Inferior parietal cortex (tissue), 1 donor: Measurements from ENCODE around the gene SCT.

Source experiments
- DNase-seq: peaks from one replicate; pipeline ENCODE4 v3.0.0-alpha.2; 2016; ENCODE audit errors: extremely low spot score

SCT gene

DNA sequence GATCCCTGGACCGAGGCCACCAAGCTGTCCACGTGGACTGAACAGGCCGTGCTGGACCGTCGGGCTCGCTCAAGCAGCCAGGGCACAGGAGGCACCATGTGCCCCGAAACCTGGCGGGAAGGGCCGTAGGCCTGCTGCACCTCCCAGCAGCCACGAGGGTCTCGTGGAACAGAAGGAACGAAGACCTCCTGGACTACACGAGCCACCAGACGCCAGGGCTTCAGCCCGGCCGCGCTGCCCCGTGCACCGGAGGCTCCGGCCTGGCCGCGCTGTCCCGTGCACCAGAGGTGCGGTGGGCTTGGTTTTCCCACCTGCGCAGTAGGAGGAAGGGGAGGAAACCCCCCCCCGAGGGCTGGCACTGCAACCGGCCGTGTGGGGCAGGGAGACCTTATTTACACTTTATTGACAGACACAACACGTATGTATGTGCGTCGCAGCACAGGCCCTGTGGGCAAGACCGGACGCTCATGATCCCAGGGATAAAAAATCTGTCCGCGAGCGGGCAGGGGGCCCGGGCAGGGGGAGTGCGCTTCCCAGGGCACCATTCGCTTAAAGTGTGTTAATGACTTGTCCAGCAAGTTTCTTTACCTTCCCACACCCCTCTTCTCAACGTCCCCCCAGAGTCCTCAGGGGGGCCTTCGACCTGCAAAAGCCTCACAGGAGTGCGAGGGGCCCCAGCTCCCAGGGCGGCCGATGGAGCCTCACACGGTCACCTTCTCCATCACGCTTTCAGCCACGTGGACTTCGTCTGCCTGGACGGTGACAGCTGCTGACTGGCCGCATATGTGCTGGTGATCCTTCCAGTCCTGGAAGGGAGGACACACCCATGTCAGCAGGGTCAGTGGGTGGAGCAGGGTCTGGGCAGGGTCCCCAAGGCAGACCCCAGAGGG lies 17.1 kb upstream of the SCT start:
- no peak for DNase-seq

DNA sequence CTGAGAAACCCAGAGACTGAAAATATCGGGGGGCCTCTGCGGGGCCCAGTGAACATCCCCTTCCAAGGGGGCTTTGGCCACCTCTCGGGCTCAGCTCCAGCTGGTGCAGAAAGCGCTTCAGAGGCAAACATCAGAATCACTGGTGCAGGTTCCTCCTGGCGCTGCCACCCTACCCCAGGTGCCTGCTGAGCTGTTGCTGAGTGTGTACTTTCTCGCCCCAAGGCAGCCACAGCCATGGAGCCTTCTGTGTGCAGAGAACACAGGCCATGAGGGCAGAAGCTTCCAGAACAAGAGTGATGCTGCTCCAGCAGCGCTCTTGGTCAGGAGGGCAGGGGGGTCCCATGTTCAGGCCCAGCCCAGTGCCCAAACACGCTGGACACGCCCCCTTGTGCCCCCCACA lies 16.4 kb upstream of the SCT start:
- DNase-seq = no peak

- DNase-seq = no peak
Observed at GRCh38 chr11:641806-642370, 14.9 kb upstream of the SCT start.

GRCh38 chr11:640021-640706 lies 13.2 kb upstream of the SCT start:
- no peak for DNase-seq

- DNase-seq = no peak
Observed at GRCh38 chr11:639332-639955, 12.5 kb upstream of the SCT start.

DNA sequence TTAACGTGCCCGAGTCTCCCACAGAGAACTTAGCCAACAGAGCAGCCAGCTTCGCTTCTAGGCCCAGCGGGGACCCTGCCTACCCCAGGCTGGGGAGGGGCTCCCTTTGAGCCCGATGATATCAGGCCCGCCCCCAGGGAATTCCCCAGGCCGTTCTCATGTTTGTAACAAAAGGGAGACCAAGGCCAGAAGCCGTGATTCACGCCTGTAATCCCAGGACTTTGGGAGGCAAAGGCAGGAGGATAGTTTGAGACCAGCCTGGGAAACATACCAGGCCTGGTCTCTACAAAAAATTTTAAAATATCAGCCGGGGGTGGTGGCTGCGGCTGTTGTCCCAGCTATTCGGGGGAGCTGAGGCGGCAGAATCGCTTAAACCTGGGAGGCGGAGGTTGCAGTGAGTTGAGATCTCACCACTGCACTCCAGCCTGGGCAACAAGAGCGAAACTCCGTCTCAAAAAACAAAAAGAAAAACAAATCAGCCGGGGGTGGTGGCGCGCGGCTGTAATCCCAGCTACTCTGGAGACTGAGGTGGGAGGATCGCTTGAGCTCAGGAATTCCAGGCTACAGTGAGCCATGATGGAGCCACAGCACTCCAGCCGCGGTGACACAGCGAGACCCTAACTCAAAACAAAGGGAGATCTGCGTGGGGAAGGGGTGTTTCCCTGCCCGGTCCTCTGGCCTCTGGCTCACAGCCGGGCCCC lies 11.8 kb upstream of the SCT start:
- no peak for DNase-seq

GRCh38 chr11:637593-638521 lies 10.9 kb upstream of the SCT start:
- no peak for DNase-seq

DNA sequence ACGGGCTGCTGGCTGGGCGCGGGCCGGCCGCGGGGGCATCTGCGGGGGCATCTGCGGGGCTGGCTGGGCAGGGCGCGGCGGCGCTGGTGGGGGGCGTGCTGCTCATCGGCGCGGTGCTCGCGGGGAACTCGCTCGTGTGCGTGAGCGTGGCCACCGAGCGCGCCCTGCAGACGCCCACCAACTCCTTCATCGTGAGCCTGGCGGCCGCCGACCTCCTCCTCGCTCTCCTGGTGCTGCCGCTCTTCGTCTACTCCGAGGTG lies 10.3 kb upstream of the SCT start:
- DNase-seq = no peak

DNA sequence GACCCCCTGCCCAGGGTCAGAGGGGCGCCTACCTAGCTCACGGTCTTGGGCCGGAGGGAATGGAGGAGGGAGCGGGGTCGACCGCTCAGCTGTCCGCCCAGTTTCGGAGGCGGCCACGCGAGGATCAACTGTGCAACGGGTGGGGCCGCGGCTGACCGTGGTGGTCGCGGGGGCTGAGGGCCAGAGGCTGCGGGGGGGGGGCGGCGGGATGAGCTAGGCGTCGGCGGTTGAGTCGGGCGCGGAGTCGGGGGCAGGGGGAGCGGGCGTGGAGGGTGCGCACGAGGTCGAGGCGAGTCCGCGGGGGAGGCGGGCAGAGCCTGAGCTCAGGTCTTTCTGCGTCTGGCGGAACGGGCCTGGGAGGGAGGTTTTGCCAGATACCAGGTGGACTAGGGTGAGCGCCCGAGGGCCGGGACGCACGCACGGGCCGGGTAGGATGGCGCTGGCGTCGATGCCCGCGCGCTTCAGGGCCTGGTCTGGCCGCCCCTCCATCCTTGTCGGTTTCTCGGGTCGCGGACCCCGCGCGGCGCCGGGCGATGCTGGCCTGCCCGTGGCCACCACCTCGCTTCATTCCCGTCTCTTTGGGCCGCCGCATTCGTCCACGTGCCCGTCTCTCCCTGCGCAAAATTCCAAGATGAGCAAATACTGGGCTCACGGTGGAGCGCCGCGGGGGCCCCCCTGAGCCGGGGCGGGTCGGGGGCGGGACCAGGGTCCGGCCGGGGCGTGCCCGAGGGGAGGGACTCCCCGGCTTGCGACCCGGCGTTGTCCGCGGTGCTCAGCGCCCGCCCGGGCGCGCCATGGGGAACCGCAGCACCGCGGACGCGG lies 9.7 kb upstream of the SCT start, which contains the start of gene DRD4:
Gene DRD4, plus strand, starts transcription at position 759 of the 822 bp plus-strand sequence. Its CDS starts 36 bp downstream, at position 795.
- no peak for DNase-seq

DNA sequence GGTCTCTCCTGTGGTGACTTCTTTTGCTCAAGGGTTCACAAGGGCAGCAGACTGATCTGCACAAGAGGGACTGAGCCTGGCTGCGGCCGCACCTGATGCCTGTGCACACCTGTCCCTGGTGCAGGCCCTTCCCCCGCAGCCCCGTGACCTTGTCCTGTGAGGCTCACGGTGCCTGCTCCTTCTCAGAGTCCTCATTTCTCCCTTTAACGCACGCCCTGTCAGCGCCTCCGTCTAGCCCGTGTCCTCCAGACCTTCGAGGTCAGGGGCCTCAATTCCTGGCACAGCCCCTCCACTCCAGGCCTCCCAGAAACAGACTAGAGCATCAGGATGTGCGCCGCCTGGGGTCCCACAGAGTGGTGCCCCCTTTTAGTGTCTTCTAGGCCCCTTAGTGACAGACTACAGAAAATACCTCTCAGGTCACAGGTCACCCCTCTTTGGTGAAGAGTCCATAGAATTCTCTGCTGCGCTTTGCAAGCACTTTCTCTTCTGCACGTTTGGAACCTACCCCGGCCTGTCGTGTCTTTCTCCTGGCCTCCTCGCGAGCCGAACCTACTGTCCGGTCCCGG lies 9.0 kb upstream of the SCT start:
- no peak for DNase-seq

GRCh38 chr11:630871-631270 lies 3.9 kb upstream of the SCT start:
- DNase-seq = no peak

DNA sequence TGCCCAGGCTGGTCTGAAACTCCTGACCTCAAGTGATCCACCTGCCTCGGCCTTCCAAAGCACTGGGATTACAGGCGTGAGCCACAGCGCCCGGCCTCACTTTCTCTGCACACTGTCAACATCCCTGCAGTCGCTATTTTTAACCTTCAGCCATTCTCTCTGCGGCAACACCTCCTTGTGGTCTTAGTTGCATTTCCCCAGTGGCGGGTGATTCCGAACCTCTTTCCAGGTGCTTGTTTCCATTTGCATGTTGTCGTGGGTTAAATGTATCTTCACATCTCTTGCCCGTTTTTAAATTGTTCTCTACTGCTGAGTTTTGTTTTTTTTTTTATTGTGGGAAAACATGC lies 2.2 kb upstream of the SCT start:
- no peak for DNase-seq

GRCh38 chr11:628056-628455 lies 1.1 kb upstream of the SCT start:
- DNase-seq = no peak

GRCh38 chr11:627308-627576 lies 261 bp upstream of the SCT start:
- no peak for DNase-seq

DNA sequence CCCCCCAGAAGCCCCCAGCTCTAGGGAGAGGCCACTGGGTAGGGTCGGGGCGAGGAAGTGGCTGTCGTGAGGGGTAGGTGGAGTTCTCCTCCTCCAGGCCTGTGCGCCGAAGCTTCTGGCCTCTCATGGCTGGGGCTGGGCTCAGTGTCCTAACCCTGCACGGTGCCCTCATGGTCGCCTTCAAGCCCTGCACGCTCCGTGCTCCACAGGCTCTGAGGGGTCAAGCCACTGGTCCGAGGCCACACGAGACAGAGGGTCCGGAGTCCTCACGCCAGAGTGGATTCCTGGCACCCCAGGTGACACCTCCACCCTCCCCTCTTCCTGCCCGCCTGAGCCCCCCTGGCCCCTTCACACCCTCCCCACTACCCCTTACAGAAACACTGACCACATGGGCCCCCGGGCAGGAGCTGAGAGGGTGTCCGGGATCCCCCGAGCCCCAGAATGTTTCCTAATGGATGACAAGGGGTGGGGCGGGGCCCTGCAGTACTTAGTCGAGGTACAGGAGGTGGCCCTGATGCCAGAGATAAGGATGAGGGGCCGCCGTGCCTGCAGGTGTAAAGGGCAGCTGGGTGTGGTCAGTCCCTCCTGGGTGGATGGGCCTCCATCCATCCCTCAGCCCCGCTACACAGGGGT lies 1.2 kb downstream of the SCT start:
- DNase-seq = no peak

DNA sequence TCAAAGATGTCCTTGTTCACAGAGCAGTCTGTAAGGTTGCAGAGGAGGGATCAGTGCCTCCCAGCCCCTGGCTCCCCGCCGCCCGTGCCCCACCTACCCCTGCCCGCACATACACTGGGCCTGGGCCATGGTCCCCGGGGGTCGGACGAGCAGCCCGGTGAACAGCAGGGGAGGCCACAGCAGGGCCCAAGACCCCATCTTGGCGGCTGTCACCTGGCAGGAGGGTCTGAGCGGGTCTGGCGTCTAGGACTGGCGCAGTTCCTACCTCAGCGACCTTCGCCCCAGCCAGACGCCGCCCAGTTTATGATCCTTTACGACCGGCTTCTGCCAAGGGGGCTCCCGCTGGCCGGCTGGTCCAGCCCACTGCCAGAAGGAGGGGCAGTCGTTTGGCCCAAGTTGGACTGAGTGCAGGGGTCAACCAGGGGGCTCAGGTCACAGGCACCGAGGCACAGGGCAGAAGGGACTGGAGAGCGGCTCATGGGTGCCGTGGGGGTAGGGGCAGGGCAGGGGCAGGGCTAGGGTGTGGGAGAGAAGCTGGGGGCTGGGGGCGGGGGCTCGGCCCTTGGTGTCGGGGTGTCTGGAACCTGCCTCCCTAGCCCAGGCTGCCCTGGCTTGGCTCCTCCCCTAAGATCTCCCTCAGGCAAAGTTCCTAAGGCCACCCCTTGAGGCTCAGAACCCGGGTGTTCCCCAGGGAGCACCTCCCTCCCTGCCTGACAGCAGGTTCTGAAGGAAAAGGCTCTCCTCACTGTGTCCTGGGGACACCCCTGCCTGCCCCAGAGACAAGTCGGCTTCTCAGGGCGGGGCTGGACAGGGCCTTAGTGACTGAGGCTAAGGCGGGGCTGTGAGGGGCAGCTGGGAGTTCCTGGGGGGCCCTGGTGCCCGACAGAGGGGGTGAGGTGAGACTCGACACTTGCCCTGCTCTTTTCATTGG lies 2.0 kb downstream of the SCT start, which contains the start of gene CDHR5:
Gene CDHR5, minus strand, starts transcription at position 251 of the 931 bp plus-strand sequence. Its CDS starts 53 bp downstream, at position 198.
- no peak for DNase-seq

DNA sequence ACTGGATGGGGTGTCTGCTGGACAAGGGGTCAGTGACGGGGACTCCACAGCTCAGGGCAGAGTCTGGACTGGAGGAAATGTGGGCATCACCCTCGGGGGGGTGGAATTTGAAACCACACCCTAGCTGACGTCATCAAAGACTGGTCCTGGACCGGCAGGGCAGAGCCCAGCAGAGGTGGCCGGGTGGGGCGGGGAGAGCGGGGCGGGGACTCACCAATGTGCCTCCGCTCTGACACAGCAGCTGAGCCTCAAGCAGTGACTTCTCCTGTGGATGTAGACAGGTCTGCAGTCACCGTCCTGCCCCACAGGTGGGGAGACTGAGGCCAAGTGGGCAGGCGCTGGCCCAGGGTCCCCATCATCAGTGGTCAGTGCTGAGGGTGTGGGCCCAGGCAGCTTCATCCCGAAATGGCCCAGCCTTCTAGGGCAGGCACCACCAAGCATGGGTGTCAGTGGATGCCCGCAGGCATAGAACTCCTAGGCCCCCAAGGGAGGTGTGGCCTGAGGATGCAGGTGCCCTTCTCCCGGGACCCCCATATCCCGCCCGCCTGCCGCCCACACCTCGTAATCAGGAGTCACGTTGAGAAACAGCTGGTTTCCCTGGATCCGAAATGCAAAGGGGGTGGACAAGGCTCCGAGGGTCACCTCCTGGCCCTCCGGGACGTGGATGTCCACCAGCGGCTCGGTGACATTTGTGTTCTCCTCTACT lies 2.8 kb downstream of the SCT start:
- DNase-seq = no peak
